Heart left ventricle (tissue), 16 donors: ENCODE results near the gene VPS4B. TPM values are rescaled to one million over a fixed set of nuclear protein-coding genes. Genes with fewer than 3 reads are reported as not detected.

Source experiments
- ATAC-seq, 4 donors: fragments of 200-7000 bp; cut with Tn5 transposase; one replicate each; pipeline ENCODE4 v1.9.1; 2020 to 2022; ENCODE audit warnings: moderate library complexity in 4 of 4, mild to moderate bottlenecking in 3 of 4, moderate number of reproducible peaks in 1 of 4
- DNase-seq, 5 donors: peaks; one replicate each; pipeline ENCODE4 v3.0.0-alpha.2; 2020
- H3K27ac ChIP-seq, 12 donors: fragments of 200-600 bp; sonication (generic) in 4 of 12; one replicate each; pipeline versions ENCODE4 v1.5.0 to v1.8.0; 2016 to 2022; ENCODE audit warnings: mild to moderate bottlenecking in 2 of 12
- H3K27me3 ChIP-seq, 9 donors: fragments of 200-600 bp; sonication (generic) in 2 of 9; one replicate each; pipeline versions ENCODE4 v1.5.1 to v1.8.0; 2016 to 2022; ENCODE audit warnings: mild to moderate bottlenecking in 3 of 9
- H3K36me3 ChIP-seq, 9 donors: fragments of 200-600 bp; sonication (generic) in 2 of 9; one replicate each; pipeline versions ENCODE4 v1.5.0 to v1.8.0; 2018 to 2022; ENCODE audit warnings: mild to moderate bottlenecking in 2 of 9
- H3K4me1 ChIP-seq, 12 donors: fragments of 200-600 bp; sonication (generic) in 4 of 12; one replicate each; pipeline versions ENCODE4 v1.5.0 to v1.8.0; 2016 to 2022; ENCODE audit warnings: mild to moderate bottlenecking in 3 of 12
- H3K4me3 ChIP-seq, 12 donors: fragments of 200-600 bp; sonication (generic) in 4 of 12; one replicate each; pipeline versions ENCODE4 v1.5.0 to v1.8.0; 2017 to 2022; ENCODE audit warnings: mild to moderate bottlenecking in 9 of 12, moderate library complexity in 4 of 12
- H3K9me3 ChIP-seq, 12 donors: fragments of 200-600 bp; sonication (generic) in 4 of 12; one replicate each; pipeline versions ENCODE4 v1.5.0 to v1.8.0; 2016 to 2022; ENCODE audit warnings: mild to moderate bottlenecking in 1 of 12
- POLR2A ChIP-seq, 2 donors: fragments of 450-650 bp; IDR thresholded peaks; one replicate each; pipeline ENCODE4 v1.6.1; 2017; ENCODE audit warnings: antibody characterized with exemption in 2 of 2, mild to moderate bottlenecking in 2 of 2, moderate library complexity in 2 of 2
- WGBS, 4 donors: extraction: QIAGEN DNeasy Blood & Tissue Kit in 2 of 4; methylation state at CpG; one replicate each; pipeline versions ENCODE4 v1.1.5 to v1.1.7; 2013 to 2018; 5-methylcytosine and 5-hydroxymethylcytosine counted together
- intact Hi-C, 10 donors: fragments of 100-400 bp; cut with DNase I; formaldehyde crosslinking; loops; one replicate each; pipeline versions ENCODE4 v1.11.1 to v1.14.2; 2022
- long read RNA-seq, 3 donors: library from polyadenylated mRNA; unstranded; transcript quantifications; one replicate each; pipeline ENCODE4 v2.0.0, GENCODE V29; 2020 to 2021
- polyA plus RNA-seq, 2 donors: library from polyadenylated mRNA; stranded (reverse); fragments of 200-250 nt; gene quantifications; one replicate each; pipeline ENCODE4 v1.2.3, GENCODE V29; 2013
- total RNA-seq, 9 donors: library from RNA; depleted of rRNA in 2 of 9; stranded (reverse); fragments of >200 nt in 2 of 9; fragmentation: NEBNext Ultra II Directional in 3 of 9; extraction: Animal tissue kit (Norgen Biotek cat#: 25700) in 3 of 9; gene quantifications; one replicate each; pipeline versions ENCODE4 v1.1.0 to v1.2.4, GENCODE V29; 2016 to 2023
- TF ChIP-seq, protein P1 (sequence below), 12 donors: fragments of 200-600 bp; sonication (generic) in 4 of 12; IDR thresholded peaks; one replicate each; pipeline versions ENCODE4 v1.5.0 to v1.8.0; 2018 to 2022; ENCODE audit warnings: antibody characterized with exemption in 12 of 12, mild to moderate bottlenecking in 5 of 12
- donor health status: ischemic (EF 13 %, LVEDD 7.1; RV severe dilation, severe dysfunction).
- donor health status: healthy with polysubstance abuse.
- donor health status: DM: no; HTN: yes; CAD: no.
- donor health status: DM: no; HTN: no; CAD: no.
- donor health status: ischemic (EF 25% LVEDD 6.9; RV normal size, moderate dysfunction).
- donor health status: ischemic (EF 25% LVEDD 5.7; RV mildly dilated, moderate dysfunction).
- donor health status: healthy.
- donor health status: DM: yes; HTN: yes; CAD: no.
- donor health status: ischemic (EF 35%, LVEDD 5.7; RV mildly dilated, moderate dysfunction).
- donor health status: nonischemic (EF 11% LVEDD 7.7; RV severe dilation, severe dysfunction).
- donor health status: DM: yes; HTN: yes; CAD: no.
- donor health status: PGD.
- donor health status: ischemic (EF 29% LVEDD 5.4; RV normal size, mild dysfunction).
- donor health status: nonischemic (EF 23%, LVEDD 6.1; RV moderate dilation, normal function).

Gene VPS4B
- total RNA-seq (10 to 100 TPM; 13.5 to 40.0 (median 19.9) TPM), polyA plus RNA-seq (10 to 100 TPM in 1 of 2 donors, 1 to 10 TPM in 1; 4.2 to 13.1 TPM)
- long read RNA-seq, donor 1, transcript VPS4B-201 (11 exons, 3,324 nt) = major isoform, 22 of 24 reads
- long read RNA-seq, donor 1, partial matches to known transcripts = 0 of 24 reads
- long read RNA-seq, donor 1, other reads (novel, unspliced or antisense) = 2 of 24 reads
- long read RNA-seq, donor 2, transcript VPS4B-201 (11 exons, 3,324 nt) = major isoform, 41 of 51 reads
- long read RNA-seq, donor 2, partial matches to known transcripts = 4 of 51 reads
- long read RNA-seq, donor 2, other reads (novel, unspliced or antisense) = 6 of 51 reads
- long read RNA-seq, donor 3, transcript VPS4B-201 (11 exons, 3,324 nt) = major isoform, 30 of 36 reads
- long read RNA-seq, donor 3, partial matches to known transcripts = 4 of 36 reads
- long read RNA-seq, donor 3, other reads (novel, unspliced or antisense) = 2 of 36 reads

DNA sequence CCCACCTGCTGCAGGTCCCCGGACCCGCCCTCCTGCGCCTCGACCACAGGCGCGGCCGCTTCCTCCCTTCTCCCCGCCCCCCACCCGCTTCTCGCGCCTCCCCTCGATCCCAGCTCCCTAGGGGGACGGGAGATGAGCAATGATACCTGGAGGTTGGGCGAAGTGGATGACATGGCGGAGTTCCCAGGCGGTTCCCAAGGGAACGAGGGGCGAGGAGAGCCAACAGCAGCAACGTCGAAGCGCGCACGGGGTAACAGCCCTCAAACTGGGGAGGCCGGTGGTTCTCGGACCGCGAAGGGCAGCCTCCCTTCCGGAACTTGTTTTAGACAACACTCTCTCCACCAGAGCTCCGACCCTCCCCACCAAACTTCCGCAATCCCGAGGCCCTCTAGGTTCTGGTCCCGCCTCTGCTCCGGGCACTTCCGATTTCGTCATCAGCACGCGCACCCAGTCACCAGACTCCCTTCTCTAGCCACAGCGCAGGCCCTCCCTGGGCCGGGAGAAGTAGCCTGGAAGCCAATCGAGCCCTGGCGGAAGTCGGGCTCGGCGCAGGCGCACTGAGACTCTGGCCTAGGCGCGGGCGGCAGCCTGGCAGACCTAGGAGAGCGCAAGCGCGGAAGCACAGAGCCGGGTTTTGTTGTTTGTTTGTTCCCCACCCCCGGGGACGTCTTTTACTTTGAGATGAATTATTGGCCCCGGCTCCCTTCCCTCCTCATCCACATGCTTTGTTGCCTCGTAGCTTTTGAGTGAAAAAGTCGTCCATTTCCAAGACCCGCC lies at the start of gene VPS4B:
Gene VPS4B, minus strand, starts transcription at position 390 of the 777 bp plus-strand sequence. Its CDS starts 217 bp downstream, at position 173.
- ATAC-seq (peak; percentile 99 to 100 (median 99)), DNase-seq (peak; percentile 99 to 100 (median 100))
- TF ChIP-seq POLR2A (IDR thresholded peaks at IDR 0.05) = peak; percentile 37 to 88
- TF ChIP-seq, protein P1, sequence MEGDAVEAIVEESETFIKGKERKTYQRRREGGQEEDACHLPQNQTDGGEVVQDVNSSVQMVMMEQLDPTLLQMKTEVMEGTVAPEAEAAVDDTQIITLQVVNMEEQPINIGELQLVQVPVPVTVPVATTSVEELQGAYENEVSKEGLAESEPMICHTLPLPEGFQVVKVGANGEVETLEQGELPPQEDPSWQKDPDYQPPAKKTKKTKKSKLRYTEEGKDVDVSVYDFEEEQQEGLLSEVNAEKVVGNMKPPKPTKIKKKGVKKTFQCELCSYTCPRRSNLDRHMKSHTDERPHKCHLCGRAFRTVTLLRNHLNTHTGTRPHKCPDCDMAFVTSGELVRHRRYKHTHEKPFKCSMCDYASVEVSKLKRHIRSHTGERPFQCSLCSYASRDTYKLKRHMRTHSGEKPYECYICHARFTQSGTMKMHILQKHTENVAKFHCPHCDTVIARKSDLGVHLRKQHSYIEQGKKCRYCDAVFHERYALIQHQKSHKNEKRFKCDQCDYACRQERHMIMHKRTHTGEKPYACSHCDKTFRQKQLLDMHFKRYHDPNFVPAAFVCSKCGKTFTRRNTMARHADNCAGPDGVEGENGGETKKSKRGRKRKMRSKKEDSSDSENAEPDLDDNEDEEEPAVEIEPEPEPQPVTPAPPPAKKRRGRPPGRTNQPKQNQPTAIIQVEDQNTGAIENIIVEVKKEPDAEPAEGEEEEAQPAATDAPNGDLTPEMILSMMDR (IDR thresholded peaks at IDR 0.05) = peak in 1 of 12 donors; percentile 12
- intact Hi-C loops = loop anchor here in 9 of 10 donors (1.0 to 10.0 kb wide), 7 partner anchors 55 to 707 kb away; partner anchors contain the start of genes KDSR (in 9 of the 9) and PHLPP1 (in 2 of the 9)
- Histone ChIP-seq H3K4me1 (peaks cover 0 to 41% (median 19%) of the 10 kb centered on the region in 12 donors), H3K36me3 (peaks cover 0 to 27% (median 25%) of the 10 kb centered on the region in 9 donors), H3K4me3 (peak within 1 kb of the TSS; percentile 54 to 99 (median 84)), H3K27me3 (no peaks in the 10 kb centered on the region), H3K9me3 (no peaks in the 10 kb centered on the region), H3K27ac (peak within 1 kb of the TSS; percentile 86 to 98 (median 96))
- WGBS, 4 donors = 0 to 1% (median 1%) methylated on average over 49 to 58 of the region's 58 CpGs

DNA sequence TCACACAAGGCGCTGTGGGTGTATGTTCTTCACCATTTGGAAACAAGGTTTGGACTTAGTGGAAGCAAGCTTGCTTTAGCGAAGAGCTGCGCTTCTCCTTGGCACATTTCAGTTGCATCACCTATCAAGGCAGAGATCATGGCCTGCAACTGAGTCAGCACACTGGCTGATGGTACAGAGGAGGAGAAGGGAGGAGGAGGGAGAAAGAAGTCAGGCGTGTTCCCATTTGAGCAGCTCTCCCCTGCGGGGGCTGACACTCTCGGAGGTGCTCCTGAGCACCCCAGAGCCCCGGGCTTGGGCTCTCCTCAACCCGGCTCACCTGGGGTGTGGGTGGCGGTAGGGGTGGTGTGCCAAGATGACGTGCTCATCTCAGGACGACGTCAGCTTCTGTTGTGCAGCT lies 48.5 kb upstream of the VPS4B start:
- ATAC-seq (no peak), DNase-seq (no peak)
- H3K27ac ChIP-seq = no peak overlapping the region
- H3K36me3 ChIP-seq = no peaks in the 10 kb centered on the region
- H3K4me3 ChIP-seq = no peak overlapping the region
- H3K9me3 ChIP-seq = no peaks in the 10 kb centered on the region
- intact Hi-C loops = no loop called here
- H3K27me3 ChIP-seq = no peaks in the 10 kb centered on the region
- TF ChIP-seq POLR2A (IDR thresholded peaks at IDR 0.05) = no peak
- TF ChIP-seq, protein P1 (IDR thresholded peaks at IDR 0.05) = no peak
- 82 to 85% (median 84%) methylated on average over 11 to 12 of the region's 12 CpGs for WGBS, 4 donors
- H3K4me1 ChIP-seq = no peaks in the 10 kb centered on the region

DNA sequence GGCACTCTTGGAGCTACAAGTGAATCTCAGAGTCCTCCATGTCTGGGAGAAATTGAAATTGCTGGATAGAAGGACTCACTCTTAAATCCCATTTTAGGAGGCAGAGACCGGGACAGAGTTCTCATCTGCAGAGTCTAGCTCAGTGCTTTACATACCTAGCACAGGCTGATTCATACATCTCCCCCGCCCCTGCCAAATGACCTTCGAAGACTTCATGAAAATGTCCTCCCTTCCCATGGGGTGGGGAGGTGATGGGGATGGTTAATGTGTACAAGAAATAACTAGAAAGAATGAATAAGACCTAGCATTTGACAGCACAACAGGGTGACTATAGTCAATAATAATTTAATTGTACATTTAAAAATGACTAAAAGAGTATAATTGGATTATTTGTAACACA lies 46.3 kb upstream of the VPS4B start:
- Histone ChIP-seq H3K9me3 (no peaks in the 10 kb centered on the region), H3K36me3 (no peaks in the 10 kb centered on the region), H3K4me3 (no peak overlapping the region), H3K27ac (no peak overlapping the region), H3K4me1 (no peaks in the 10 kb centered on the region), H3K27me3 (peaks cover 0 to 7% (median 0%) of the 10 kb centered on the region in 9 donors)
- intact Hi-C loops = no loop called here
- 90 to 96% (median 92%) methylated on average over 3 of the region's 3 CpGs for WGBS, 4 donors
- no peak for ATAC-seq
- TF ChIP-seq, protein P1 (IDR thresholded peaks at IDR 0.05) = no peak
- no peak for TF ChIP-seq POLR2A (IDR thresholded peaks at IDR 0.05)
- no peak for DNase-seq

DNA sequence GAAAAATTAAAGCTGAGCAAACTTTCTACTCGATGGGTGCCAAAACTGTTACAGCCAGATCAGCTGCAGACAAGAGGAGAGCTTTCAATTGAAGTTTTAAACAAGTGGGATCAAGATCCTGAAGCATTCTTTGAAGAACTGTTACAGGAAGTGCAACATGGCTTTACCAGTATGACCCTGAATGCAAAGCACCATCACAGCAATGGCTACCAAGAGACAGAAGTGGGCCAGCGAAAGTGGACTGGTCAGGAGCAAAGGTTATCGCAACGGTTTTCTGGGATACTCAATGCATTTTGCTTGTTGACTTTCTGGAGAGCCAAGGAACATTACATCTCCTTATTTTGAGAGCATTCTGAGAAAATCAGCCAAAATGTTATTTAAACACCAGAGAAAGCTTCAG lies 45.4 kb upstream of the VPS4B start:
- H3K36me3 ChIP-seq = no peaks in the 10 kb centered on the region
- intact Hi-C loops = no loop called here
- 81 to 92% (median 90%) methylated on average over 4 of the region's 4 CpGs for WGBS, 4 donors
- ATAC-seq = no peak
- H3K27me3 ChIP-seq = peaks cover 0 to 7% (median 0%) of the 10 kb centered on the region in 9 donors
- no peak overlapping the region for H3K27ac ChIP-seq
- no peak overlapping the region for H3K4me3 ChIP-seq
- no peaks in the 10 kb centered on the region for H3K9me3 ChIP-seq
- H3K4me1 ChIP-seq = no peaks in the 10 kb centered on the region
- DNase-seq = no peak
- TF ChIP-seq, protein P1 (IDR thresholded peaks at IDR 0.05) = no peak
- no peak for TF ChIP-seq POLR2A (IDR thresholded peaks at IDR 0.05)
